Putamen (tissue), 1 donor: Measurements from ENCODE around the gene SLC3A2.

Source experiments
- DNase-seq: peaks from one replicate; pipeline ENCODE4 v3.0.0-alpha.2; 2016; ENCODE audit warnings: low spot score

Gene SLC3A2

DNA sequence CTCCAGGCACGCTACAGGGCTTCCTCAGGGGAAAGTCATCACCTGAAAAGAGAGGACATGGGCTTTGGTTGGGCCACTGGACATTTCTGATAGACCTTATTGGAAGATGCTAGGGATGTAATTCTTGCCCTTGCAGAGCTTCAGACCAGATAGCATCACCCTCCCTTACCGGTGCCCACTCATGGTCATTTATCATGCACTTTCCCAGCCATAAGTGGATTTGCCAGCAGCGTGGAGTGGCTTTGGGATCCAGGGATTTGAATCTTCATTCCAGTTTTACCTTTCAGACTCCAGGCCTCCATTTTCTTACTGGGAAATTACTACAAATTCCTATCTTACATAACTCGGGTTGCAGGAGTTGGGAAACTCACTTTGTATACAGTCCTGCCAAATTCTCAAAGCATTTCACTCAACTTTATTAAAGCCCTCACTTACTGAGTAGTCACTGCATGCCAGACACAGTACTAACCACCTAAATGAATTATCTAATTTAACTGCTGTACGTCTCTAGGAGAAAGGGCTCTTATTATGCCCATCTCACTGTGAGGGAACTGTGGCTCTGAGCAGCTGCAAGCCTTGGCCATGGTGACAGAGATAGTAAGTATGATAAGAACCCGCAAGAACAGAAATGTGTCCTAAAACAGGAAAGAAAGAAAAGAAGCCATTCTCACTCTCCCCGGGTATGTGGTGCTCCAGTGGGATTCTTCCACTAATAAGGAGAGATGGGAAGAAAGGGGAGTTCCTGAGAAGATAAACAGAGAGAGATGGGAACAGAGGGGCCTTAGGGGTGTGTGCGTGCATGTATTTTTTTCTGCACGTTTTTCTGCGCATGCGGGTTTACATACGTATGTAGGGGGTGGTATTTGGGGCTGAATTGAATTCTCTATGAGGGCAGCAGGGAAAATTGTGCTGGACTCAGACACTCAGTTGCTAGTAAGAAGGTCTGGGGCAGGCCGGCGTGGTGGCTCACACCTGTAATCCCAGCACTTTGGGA, 30.7 kb downstream of the SLC3A2 start:
- no peak for DNase-seq

DNA sequence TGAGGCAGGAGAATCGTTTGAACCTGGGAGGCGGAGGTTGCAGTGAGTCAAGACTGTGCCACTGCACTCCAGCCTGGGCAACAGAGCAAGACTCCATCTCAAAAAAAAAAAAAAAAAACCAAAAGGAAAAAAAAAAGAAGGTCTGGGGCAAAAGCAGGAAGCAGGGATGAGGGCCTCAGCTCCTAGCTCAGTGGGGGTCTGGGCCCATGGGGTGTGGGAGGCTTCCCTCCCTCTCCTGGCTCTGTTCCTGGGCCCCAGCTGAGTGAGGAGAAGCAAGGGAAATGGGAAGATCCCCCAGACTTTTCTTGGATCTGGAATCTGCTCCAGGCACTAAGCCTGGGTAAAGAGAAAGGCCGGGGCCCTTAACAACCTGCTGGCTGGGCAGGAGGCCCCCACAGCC, 31.6 kb downstream of the SLC3A2 start:
- no peak for DNase-seq

DNA sequence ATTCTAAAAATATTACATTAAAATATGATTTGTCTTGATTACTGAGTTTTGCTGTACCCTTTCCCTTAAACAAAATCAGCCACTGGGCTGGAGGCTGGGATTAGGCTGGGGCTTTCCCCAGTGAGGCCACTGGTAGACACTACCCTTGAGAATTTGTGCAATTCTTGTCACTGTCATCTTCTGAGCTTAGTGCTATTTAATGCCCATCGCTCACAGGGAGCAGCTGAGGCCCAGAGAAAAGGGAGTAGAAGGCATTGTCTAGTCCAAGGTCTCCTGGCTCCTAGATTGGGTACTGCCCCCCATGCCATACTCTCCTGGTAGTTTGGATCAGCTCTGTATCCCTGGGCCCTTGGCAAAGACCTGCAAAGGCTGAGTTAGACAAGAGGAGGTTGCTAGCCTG, 33.7 kb downstream of the SLC3A2 start:
- no peak for DNase-seq

DNA sequence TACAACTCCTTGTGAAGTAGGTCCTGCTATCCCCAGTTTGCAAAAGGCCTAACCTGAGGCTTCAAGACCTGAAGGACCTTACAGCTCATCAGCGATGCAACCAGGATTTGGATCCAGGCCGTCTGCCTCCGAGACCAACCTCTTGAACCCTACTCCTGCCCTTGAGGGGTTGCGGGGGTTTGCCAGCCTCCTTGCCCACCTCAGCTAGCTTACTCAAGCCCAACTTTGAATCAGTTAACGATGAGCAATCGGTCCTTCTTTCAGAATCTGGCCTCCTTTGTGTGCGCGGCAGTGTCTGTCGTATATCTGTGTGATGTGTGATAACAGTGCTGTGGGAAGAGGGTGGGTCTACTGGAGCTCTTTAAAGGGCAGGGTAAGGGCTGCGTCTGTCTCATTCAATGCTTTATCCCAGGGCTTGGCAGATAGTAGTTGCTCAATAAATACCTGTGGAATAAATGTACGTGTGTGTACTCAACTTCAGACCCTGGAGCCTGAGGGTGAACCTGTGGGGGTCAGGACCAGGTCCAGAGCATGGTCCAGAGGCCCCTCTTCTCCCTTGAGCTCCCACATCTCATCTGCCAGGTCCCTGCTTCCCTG, 37.3 kb downstream of the SLC3A2 start:
- DNase-seq = no peak

DNA sequence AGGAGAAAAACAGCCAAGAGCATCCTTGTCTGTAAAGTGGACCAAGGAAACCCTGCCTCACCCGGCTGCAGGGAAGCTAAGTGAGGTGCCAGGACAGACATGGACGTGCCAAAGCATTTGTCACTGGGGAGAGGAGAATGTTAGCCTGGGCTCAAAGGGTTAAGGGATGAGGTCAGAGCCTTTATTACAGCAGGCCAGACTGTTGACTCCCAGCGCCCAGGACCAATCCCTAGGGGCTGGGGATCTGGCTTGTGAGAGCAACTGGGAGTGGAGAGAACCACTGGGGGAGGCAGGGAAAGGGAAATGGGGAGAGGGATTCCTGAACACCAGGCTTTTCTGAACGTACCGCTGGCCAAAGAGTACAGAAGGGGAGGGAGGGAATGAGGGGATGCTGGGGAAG, 37.8 kb downstream of the SLC3A2 start:
- DNase-seq = no peak

DNA sequence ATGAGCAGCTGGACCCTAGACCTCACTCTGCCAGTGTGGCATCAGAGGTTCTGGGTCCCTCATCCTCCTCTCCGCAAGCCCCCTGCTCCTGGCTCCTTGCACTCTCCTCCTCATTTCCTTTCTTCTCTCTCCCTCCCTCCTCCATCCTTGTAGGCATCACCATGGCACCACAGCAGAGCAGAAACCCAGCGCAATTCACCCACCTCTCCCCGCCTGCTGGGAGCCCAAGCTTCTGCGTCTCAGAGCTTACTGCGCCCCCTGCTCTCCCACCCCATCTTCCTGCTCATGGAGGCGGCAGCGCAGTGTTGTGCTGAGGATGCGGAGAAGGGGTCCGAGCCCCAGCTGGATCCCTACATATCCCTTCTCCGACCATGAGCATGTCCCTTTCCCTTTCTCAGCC, 38.8 kb downstream of the SLC3A2 start:
- DNase-seq = peak; percentile 48

DNA sequence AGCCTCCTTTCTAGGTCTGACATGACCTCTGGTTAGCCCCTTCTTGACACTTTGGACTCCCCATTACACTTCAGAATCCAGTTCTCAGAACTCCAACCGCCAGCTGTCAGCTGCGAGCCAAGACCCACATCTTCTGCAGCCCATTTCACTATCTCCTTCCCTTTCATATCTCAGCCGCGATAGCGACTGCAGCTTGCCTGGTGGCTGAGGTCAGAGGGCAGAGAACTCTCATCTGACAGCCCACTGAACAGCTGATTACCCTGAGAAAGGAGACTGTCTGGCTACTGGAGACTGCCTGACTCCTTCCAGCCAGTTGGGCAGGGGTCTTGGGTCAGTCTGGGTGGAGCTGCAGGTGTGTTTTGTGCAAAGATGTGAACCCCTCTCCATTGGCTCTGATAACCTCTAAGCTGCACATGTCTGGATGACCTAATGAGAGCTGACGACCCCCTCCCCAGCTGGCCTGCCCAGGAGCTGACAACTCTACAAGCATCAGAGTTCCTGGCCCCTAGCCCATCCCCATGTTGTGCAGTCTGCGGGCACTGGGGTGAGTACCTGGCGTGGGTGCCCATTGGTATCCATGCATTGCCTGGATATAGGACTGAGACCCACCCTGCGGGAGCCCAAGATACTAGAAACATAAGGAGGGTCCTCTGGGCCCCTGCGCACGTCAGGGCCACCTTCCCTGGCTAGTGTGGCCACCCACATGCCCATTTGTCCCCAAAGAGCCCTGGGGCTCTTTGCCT, 39.4 kb downstream of the SLC3A2 start:
- DNase-seq = no peak

DNA sequence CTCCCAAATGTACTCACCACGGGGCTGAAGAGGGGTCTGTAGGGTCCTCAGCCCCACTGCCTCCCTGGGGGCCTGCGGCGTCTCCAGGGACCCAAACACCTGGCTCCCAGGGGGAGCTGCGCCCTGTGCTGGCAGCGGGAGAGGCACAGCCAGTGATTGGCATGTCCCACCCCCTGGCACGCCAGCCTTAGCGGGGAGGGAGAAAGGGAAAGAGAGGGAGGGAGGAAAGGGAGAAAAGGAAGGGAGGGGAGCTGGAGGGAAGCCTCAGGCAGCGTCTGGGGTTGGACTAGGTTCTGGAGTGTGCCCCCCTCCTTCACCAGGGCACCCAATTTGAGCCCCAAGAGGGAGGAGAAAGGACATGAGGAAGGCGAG, 40.5 kb downstream of the SLC3A2 start, which contains the start of gene CHRM1:
CHRM1 (minus strand) TSS at position 163 of the 372 bp plus-strand sequence. CDS start 10,263 bp downstream, outside the sequence.
- peak; percentile 78 for DNase-seq

DNA sequence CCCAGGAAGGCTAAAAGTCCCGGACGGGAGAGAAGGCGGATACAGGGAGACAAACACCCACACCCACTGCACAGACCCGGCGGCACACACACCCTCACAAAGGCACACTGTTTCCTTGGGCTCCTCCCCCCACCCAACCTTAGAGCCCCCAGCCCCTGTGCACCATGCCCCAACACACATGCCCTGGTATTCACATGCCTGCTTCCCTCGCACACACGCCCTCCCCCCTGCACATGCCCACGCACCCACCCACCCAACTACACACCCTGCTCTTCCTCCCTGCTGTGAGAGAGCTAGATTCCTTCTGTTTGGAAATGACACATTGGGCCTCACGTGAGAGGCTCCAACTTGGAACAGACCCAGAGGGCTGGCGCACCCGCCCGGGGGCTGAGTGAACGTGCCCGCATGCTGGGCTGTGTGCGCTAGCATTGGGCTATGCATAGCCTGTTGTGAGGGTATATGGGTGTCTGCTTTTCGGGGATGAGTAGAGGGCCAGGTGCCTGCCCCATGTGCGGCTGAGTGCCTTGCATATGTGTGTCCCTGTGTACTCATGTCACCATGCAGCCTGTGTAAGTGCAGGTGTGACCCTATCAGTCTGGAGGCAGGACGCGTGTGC, 41.0 kb downstream of the SLC3A2 start:
- peak; percentile 52 for DNase-seq

DNA sequence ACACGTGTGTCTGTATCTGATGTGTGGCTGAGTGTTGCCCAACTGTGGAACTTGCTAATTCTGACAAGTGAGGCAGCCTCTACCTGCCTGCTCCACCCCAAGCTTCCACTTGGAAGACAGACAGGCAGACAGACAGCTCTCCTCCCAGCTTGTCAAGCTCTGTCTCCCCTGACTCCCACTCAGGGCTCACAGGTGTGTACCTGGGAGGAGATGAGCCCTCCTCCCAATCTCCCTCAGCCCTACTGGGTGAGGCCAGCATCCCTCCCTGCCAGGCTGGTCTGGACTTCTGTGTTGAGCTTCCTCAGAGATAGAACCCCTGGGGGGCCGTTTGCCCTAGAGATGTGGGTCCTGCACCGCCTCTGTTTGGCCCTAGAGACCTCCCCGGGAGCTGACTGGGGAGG, 41.5 kb downstream of the SLC3A2 start:
- DNase-seq = peak; percentile 80

DNA sequence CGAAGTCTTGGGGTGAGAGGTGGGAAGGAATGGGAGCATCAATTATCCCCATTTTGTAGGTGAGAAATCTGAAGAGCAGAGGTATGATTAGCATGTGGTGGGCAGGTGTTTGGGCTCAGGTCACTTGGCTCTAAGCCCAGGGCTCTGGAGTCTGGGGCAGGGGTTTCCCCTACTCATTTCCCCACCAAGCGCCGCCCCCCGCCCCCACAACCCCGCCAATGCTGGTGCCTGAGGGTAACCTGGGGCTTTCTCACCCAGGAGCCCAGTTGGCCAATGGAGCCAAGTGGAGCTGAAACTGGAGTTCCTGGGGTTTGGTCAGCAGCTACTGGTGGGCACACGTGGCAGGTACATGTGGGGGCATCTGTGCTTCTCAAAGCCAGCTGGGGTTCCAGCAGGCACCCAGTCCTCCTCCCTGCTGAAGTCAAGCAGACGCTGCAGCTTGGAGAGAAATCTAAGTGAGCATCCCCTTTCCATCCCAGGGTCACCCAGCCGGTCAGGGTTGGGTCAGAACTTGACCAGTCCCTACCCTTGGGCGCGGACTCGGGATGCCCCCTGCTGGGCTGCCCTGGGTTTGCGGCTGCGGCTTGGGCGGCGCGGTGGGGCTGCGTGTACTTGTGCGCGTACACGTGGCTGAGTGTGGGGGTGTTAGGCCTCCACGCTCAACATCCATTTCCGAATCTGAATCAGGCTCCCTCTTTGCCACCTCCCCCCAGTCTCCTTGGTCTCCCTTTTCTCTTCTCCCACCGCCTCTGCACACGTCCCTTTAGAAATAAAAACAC, 42.1 kb downstream of the SLC3A2 start:
- peak; percentile 66 for DNase-seq

DNA sequence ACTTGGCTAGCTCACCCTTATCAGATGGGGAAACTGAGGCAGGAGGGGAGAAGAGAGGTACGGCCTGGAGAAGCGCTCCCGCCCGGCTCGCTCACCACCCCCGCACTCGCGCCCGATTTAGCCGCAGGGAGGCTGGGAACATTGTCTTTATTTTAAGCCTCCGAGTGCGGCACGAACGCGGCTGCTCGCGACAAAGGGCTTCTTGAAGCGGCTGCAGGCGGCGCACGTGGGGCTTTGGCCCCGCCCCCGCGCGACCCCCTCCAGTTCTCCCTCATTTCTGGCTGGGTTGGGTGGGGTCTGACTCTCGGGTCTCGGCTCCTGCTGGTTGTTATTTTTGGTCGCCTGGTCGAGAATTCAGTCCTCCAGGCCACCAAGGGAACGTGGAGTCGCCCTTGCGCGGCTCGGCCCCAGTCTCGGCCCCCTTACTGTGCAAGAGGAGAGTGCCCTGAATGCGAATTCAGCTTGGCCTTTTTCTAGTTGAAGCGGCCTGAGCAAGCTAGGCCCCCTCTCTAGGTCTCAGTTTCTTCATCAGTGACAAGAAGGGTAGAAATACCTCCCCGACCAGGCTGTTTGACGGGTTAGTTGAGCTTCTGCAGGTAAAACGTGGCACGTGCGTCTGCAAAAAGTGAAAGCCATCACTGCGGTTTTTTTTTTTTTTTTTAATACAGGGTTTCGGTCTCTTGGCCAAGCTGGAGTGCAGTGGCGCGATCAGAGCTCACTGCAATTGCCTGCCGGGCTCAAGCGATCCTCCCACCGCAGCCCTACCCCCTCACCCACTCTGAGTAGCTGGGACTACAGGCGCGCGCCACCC, 43.1 kb downstream of the SLC3A2 start:
- DNase-seq = peak; percentile 63

DNA sequence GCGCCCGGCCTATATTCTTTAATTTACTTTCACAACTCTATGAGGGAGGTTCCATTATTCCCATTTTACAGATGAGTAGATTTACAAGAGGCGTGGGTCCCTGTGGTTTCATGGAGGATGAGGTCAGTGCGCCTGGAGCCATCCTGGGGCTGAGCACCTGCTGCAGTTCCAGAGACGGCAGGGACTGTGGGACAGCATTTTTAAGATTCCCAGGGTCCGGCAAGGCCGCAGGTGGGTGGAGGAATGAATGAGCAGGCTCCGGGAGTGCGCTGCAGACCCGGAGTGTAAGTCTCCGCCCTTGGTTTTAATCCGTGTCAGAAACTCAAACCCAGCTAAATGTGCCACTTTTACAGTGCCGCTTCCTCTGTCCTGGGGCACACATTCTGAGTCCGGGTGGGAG, 44.6 kb downstream of the SLC3A2 start:
- no peak for DNase-seq

DNA sequence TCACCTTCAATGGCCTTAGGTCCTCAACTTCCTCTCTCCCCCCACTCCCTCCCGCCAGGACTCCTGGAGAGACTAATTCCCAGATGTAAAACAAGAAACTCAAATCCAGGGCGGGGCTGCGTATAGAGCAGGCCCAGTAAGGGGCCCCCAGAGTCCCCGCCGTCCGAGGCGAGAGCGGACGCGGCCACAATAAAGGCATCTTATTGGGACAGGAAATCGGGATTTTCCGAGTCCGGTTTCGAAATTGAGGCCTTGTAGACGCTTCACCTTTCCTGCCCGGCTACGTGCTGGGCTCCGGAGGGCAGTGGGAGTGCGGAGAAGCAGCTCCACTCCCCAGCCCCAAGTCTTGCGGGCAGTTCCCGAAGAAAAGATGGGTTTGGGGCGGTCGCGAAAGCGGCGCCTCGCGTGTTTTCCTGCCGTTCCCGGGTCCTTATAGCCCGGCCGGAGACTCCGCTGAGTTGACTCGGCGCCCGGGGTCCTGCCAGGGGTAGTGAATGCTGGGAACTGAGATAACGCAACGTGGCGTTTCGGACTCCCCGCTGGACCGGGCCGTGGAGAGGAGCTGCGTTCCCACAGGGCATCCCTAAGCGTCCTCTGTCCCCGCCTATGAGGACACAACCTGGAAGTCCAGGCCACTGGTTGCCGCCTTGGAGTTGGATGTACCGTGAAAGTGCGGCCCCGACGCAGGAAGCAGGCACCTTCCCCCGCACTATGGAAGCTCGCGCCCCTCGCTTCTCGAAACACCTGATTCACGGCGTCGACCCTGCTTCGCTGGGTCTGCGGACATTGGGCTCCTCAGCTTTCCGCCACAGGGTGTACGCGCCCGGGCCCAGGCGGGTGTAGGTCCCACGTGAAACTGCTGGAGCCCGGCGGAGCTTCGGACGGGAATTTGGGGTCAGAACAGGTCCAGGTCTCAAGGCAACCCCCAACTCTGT, 45.3 kb downstream of the SLC3A2 start:
- no peak for DNase-seq

DNA sequence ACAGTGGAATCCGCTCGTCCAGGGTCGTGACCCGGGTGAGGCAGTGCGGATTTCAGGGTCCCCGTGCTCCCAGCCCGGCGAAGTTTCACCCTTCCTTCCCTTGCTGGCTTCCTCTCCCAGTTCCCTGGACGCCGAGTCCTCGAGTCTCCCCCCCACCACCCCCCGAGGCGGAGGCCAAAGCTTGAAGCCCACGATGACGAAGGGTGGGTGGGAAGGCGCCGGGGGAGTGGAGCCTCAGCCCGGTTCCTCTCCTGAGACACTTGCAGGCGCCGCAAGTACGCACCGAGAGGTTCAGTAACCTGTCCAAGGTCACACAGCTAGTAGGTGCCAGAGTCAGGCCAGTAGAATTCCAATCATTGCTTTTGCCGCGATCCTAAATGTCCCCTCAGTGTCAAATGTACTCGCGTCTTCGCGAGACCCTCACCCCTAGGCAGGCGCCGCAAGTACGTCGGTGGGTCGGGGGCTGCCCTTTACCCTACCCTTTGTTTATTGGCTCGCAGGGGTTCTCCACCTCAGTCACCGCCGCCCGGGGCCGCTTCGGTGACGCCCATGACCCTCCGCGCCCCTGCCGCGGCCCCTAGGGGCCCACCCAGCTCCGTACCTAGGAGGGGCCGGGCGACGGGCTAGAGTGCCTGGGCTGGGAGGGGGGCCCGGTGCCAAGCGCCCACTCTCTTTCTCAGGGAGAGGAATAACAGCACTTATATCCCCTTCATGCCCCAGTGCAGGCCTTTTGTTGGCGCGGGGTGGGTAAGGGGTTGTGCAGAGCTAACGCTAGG, 46.2 kb downstream of the SLC3A2 start:
- DNase-seq = no peak

DNA sequence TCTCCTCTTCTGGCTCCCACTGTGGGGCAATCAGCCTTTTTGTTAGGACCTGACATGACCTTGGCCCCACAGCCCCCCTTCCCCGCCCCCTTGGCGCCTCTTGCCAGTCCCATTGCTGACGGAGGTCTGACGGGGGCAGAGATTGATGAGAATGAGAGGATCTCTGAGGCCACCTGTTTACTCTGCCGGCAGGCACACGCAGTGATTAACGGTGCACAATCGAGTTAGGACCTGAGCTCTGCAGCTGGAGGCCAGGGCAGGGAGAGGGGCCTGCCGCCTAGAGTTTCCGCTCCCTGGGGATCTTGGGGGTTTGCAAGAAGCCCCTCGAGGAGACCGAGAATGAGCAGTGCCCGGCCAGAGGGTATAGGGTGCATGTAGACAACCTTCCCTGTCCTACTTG, 47.3 kb downstream of the SLC3A2 start:
- no peak for DNase-seq

DNA sequence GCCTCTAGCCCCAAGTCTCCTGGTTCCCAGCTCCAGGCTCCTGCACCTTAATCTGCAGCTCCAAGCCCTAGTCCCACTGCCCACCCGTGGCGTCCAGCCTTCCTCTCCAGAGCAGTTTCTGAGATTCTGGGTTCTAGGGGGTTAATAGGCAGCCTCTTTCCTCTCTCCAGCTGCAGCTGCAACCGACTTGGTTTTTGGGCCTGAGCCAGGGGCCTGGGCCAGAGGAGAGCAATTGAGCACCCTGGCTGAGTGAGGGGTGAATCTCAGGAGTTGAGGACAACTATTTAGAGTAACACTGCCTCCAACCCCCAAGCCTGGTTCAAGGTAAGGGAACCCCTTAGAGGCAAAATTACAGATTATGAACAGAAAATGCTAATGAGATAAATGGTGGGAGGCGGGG, 49.5 kb downstream of the SLC3A2 start:
- no peak for DNase-seq

DNA sequence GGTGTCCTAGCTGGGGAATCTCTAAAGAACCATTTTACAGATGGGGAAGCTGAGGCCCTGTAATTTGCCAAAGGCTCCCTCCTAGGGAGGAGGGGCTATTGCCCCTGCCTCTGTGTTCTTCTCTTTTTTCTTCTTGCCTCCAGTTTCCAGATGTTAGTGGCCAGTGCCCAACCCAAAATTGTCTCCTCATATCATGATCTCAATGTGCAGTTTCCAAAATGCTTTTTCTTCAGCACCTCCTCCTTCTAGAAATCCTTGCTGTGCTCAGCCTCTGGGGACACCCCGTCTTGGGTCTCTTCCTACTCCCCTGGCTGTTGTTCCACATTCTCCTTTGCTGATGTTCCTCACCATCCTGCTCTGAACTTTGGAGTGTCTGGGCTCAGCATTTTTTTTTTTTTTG, 50.0 kb downstream of the SLC3A2 start:
- no peak for DNase-seq
